ENCODE data around the gene RNF8.

The RNF8 gene

GRCh38 chr6:37359039-37359438 lies 5.3 kb downstream of the RNF8 start:
- DNase-seq (ENCODE audit: low read depth), result no peak

GRCh38 chr6:37362101-37362828 lies 8.5 kb downstream of the RNF8 start:
- DNase-seq (ENCODE audit: low read depth), result no peak

- no peak for DNase-seq (ENCODE audit: low read depth)
Measured at GRCh38 chr6:37365791-37366190, 12.0 kb downstream of the RNF8 start.

- DNase-seq (ENCODE audit: low read depth), result no peak
Measured at GRCh38 chr6:37366910-37367309, 13.1 kb downstream of the RNF8 start.

GRCh38 chr6:37368961-37369320 lies 15.2 kb downstream of the RNF8 start:
- DNase-seq (ENCODE audit: low read depth), result no peak

GRCh38 chr6:37369321-37370201 lies 15.8 kb downstream of the RNF8 start:
- DNase-seq (ENCODE audit: low read depth), result no peak

- DNase-seq (ENCODE audit: low read depth), result no peak
Measured at GRCh38 chr6:37371154-37372083, 17.6 kb downstream of the RNF8 start.

- no peak for DNase-seq (ENCODE audit: low read depth)
Measured at GRCh38 chr6:37372116-37372515, 18.3 kb downstream of the RNF8 start.

GRCh38 chr6:37373822-37374471 lies 20.2 kb downstream of the RNF8 start:
- no peak for DNase-seq (ENCODE audit: low read depth)

GRCh38 chr6:37375376-37375775 lies 21.6 kb downstream of the RNF8 start:
- no peak for DNase-seq (ENCODE audit: low read depth)

- DNase-seq (ENCODE audit: low read depth), result no peak
Measured at GRCh38 chr6:37376078-37376743, 22.4 kb downstream of the RNF8 start.

GRCh38 chr6:37381579-37381978 lies 27.8 kb downstream of the RNF8 start:
- DNase-seq (ENCODE audit: low read depth), result no peak

GRCh38 chr6:37382994-37383765 lies 29.4 kb downstream of the RNF8 start:
- no peak for DNase-seq (ENCODE audit: low read depth)

GRCh38 chr6:37388578-37388977 lies 34.8 kb downstream of the RNF8 start:
- DNase-seq (ENCODE audit: low read depth), result no peak

GRCh38 chr6:37389857-37390256 lies 36.1 kb downstream of the RNF8 start:
- no peak for DNase-seq (ENCODE audit: low read depth)

- DNase-seq (ENCODE audit: low read depth), result no peak
Measured at GRCh38 chr6:37391120-37391519, 37.3 kb downstream of the RNF8 start.

- no peak for DNase-seq (ENCODE audit: low read depth)
Measured at GRCh38 chr6:37392821-37393220, 39.0 kb downstream of the RNF8 start.

- no peak for DNase-seq (ENCODE audit: low read depth)
Measured at GRCh38 chr6:37393381-37393929, 39.7 kb downstream of the RNF8 start.

- no peak for DNase-seq (ENCODE audit: low read depth)
Measured at GRCh38 chr6:37396571-37397180, 42.9 kb downstream of the RNF8 start.

- no peak for DNase-seq (ENCODE audit: low read depth)
Measured at GRCh38 chr6:37399131-37399530, 45.3 kb downstream of the RNF8 start.

All from stimulated activated CD8-positive, alpha-beta memory T cell treated with anti-CD3 and anti-CD28 coated beads, Interleukin-15, amount 100 ng/mL, for 1 hour (primary cell).